SJCRH30 (cell line): ENCODE measurements around the gene S100A13. TPM values are rescaled to one million over a fixed set of nuclear protein-coding genes. Genes with fewer than 3 reads are reported as not detected.
A peak's percentile ranks its signal among the peaks of the same experiment; 100 is the strongest.
"Not testable (repeated sequence)": the region's sequence is repeated elsewhere in the genome, so short reads cannot be mapped to it uniquely, and the experiment has no call there.

Experiments
- DNase-seq, 2 experiments: peaks; one replicate each; pipeline ENCODE4 v3.0.0-alpha.2; 2015 to 2020
- H3K27ac ChIP-seq: fragments of 250-450 bp; sonication (Bioruptor Pico); 2 replicates; pipeline ENCODE4 v1.5.1; 2020; ENCODE audit warnings: mild to moderate bottlenecking, moderate library complexity
- H3K27me3 ChIP-seq: fragments of 250-450 bp; sonication (Bioruptor Pico); 2 replicates; pipeline ENCODE4 v1.5.1; 2020; ENCODE audit warnings: mild to moderate bottlenecking, moderate library complexity
- H3K36me3 ChIP-seq: fragments of 250-450 bp; sonication (Bioruptor Pico); 2 replicates; pipeline ENCODE4 v1.5.1; 2020; ENCODE audit warnings: mild to moderate bottlenecking, moderate library complexity
- H3K4me1 ChIP-seq: fragments of 250-450 bp; sonication (Bioruptor Pico); 2 replicates; pipeline ENCODE4 v1.5.1; 2020; ENCODE audit warnings: mild to moderate bottlenecking, moderate library complexity
- H3K4me3 ChIP-seq: fragments of 250-450 bp; sonication (Bioruptor Pico); 2 replicates; pipeline ENCODE4 v1.5.1; 2020; ENCODE audit warnings: mild to moderate bottlenecking, moderate library complexity
- H3K9me3 ChIP-seq: fragments of 250-450 bp; sonication (Bioruptor Pico); replicated peaks from 2 replicates; pipeline ENCODE4 v1.5.1; 2020; ENCODE audit warnings: mild to moderate bottlenecking, moderate library complexity
- total RNA-seq: library from RNA; depleted of rRNA; stranded (reverse); fragments of >200 nt; shearing (Covaris generic); gene quantifications from 2 replicates; pipeline ENCODE4 v1.2.3, GENCODE V29; 2014

Gene S100A13
- total RNA-seq, 1 experiment from 2014 or later: 100 TPM

- Histone ChIP-seq H3K27ac (peak within 1 kb of the TSS; percentile 53), H3K4me1 (no peaks in the 10 kb centered on the region), H3K4me3 (peak within 1 kb of the TSS; percentile 92), H3K9me3 (no peaks in the 10 kb centered on the region), H3K36me3 (peaks cover 27% of the 10 kb centered on the region), H3K27me3 (no peaks in the 10 kb centered on the region)
- peak; percentile 88 to 90 for DNase-seq
Measured at GRCh38 chr1:153658400-153659174, 31.3 kb upstream of the S100A13 start, which contains the start of gene SNAPIN. SNAPIN (plus strand) TSS chr1:153658703; CDS start chr1:153658744, 41 bp downstream.

- Histone ChIP-seq H3K9me3 (no peaks in the 10 kb centered on the region), H3K27ac (no peak overlapping the region), H3K36me3 (no peaks in the 10 kb centered on the region), H3K27me3 (no peaks in the 10 kb centered on the region), H3K4me3 (no peak overlapping the region), H3K4me1 (no peaks in the 10 kb centered on the region)
- peak in 1 of 2 experiments; percentile 26 for DNase-seq
Measured at GRCh38 chr1:153655333-153655732, 28.0 kb upstream of the S100A13 start.

GRCh38 chr1:153652805-153653500 lies 25.6 kb upstream of the S100A13 start:
- no peaks in the 10 kb centered on the region for H3K4me1 ChIP-seq
- no peak overlapping the region for H3K4me3 ChIP-seq
- no peak for DNase-seq

GRCh38 chr1:153651771-153652170 lies 24.5 kb upstream of the S100A13 start:
- Histone ChIP-seq H3K36me3 (peaks cover 1% of the 10 kb centered on the region; the same call in 1 of the 2 replicates), H3K4me1 (no peaks in the 10 kb centered on the region), H3K27me3 (no peaks in the 10 kb centered on the region), H3K4me3 (no peak overlapping the region), H3K27ac (no peak overlapping the region), H3K9me3 (no peaks in the 10 kb centered on the region)
- no peak for DNase-seq

More at GRCh38 chr1:153652805-153653500, 25.6 kb upstream of the S100A13 start:
- Histone ChIP-seq H3K9me3 (no peaks in the 10 kb centered on the region), H3K27ac (no peak overlapping the region), H3K27me3 (no peaks in the 10 kb centered on the region), H3K36me3 (no peaks in the 10 kb centered on the region)

- DNase-seq: no peak
- Histone ChIP-seq H3K4me1 (no peaks in the 10 kb centered on the region), H3K9me3 (no peaks in the 10 kb centered on the region), H3K36me3 (peaks cover 20% of the 10 kb centered on the region), H3K27me3 (no peaks in the 10 kb centered on the region), H3K27ac (no peak overlapping the region), H3K4me3 (no peak overlapping the region)
Measured at GRCh38 chr1:153649863-153650235, 22.5 kb upstream of the S100A13 start.

- Histone ChIP-seq H3K27ac (no peak overlapping the region), H3K4me3 (no peak overlapping the region), H3K36me3 (peaks cover 24% of the 10 kb centered on the region), H3K4me1 (no peaks in the 10 kb centered on the region), H3K9me3 (no peaks in the 10 kb centered on the region), H3K27me3 (no peaks in the 10 kb centered on the region)
- DNase-seq: no peak
Measured at GRCh38 chr1:153649137-153649862, 22.0 kb upstream of the S100A13 start.

- Histone ChIP-seq H3K9me3 (no peaks in the 10 kb centered on the region), H3K4me3 (no peak overlapping the region), H3K36me3 (peaks cover 33% of the 10 kb centered on the region), H3K4me1 (no peaks in the 10 kb centered on the region), H3K27me3 (no peaks in the 10 kb centered on the region), H3K27ac (no peak overlapping the region)
- DNase-seq: no peak
Measured at GRCh38 chr1:153648000-153648643, 20.8 kb upstream of the S100A13 start.

- Histone ChIP-seq H3K4me3 (no peak overlapping the region), H3K9me3 (no peaks in the 10 kb centered on the region), H3K36me3 (peaks cover 38% of the 10 kb centered on the region), H3K27me3 (no peaks in the 10 kb centered on the region), H3K4me1 (no peaks in the 10 kb centered on the region), H3K27ac (no peak overlapping the region)
- DNase-seq: no peak
Measured at GRCh38 chr1:153647346-153647714, 20.0 kb upstream of the S100A13 start.

- Histone ChIP-seq H3K27ac (no peak overlapping the region), H3K9me3 (no peaks in the 10 kb centered on the region), H3K4me3 (no peak overlapping the region), H3K36me3 (peaks cover 43% of the 10 kb centered on the region), H3K4me1 (no peaks in the 10 kb centered on the region), H3K27me3 (no peaks in the 10 kb centered on the region)
- DNase-seq: no peak
Measured at GRCh38 chr1:153646672-153647345, 19.5 kb upstream of the S100A13 start.

GRCh38 chr1:153643816-153644215 lies 16.5 kb upstream of the S100A13 start:
- Histone ChIP-seq H3K36me3 (peaks cover 73% of the 10 kb centered on the region), H3K4me1 (no peaks in the 10 kb centered on the region), H3K9me3 (no peaks in the 10 kb centered on the region), H3K4me3 (no peak overlapping the region), H3K27ac (no peak overlapping the region), H3K27me3 (no peaks in the 10 kb centered on the region)
- no peak for DNase-seq

GRCh38 chr1:153643100-153643499 lies 15.8 kb upstream of the S100A13 start:
- Histone ChIP-seq H3K27ac (no peak overlapping the region), H3K4me3 (no peak overlapping the region), H3K36me3 (peaks cover 80% of the 10 kb centered on the region), H3K4me1 (no peaks in the 10 kb centered on the region), H3K9me3 (no peaks in the 10 kb centered on the region), H3K27me3 (no peaks in the 10 kb centered on the region)
- no peak for DNase-seq

GRCh38 chr1:153642161-153642560 lies 14.9 kb upstream of the S100A13 start:
- no peaks in the 10 kb centered on the region for H3K27me3 ChIP-seq
- no peak for DNase-seq
- H3K4me1 ChIP-seq: no peaks in the 10 kb centered on the region
- no peak overlapping the region for H3K27ac ChIP-seq
- H3K4me3 ChIP-seq: no peak overlapping the region
- peaks cover 90% of the 10 kb centered on the region for H3K36me3 ChIP-seq
- no peaks in the 10 kb centered on the region for H3K9me3 ChIP-seq

GRCh38 chr1:153640861-153641260 lies 13.6 kb upstream of the S100A13 start:
- H3K27ac ChIP-seq: no peak overlapping the region
- DNase-seq: no peak
- no peaks in the 10 kb centered on the region for H3K4me1 ChIP-seq
- no peaks in the 10 kb centered on the region for H3K9me3 ChIP-seq
- no peaks in the 10 kb centered on the region for H3K27me3 ChIP-seq
- no peak overlapping the region for H3K4me3 ChIP-seq
- H3K36me3 ChIP-seq: peaks cover 92% of the 10 kb centered on the region

GRCh38 chr1:153640213-153640612 lies 12.9 kb upstream of the S100A13 start:
- H3K9me3 ChIP-seq, H3K27me3 ChIP-seq, DNase-seq, H3K4me3 ChIP-seq, H3K4me1 ChIP-seq, H3K27ac ChIP-seq: not testable (repeated sequence)
- H3K36me3 ChIP-seq: peaks cover 87% of the 10 kb centered on the region
